ENCODE measurements around the gene ESPN.
"Not testable (repeated sequence)": the region's sequence is repeated elsewhere in the genome, so short reads cannot be mapped to it uniquely, and the experiment has no call there.

ESPN gene

GRCh38 chr1:6448749-6449631, 24.4 kb downstream of the ESPN start:
- peak in 1 of 5 donors; percentile 38 for DNase-seq

GRCh38 chr1:6450005-6450450, 25.5 kb downstream of the ESPN start:
- DNase-seq: no peak

DNA sequence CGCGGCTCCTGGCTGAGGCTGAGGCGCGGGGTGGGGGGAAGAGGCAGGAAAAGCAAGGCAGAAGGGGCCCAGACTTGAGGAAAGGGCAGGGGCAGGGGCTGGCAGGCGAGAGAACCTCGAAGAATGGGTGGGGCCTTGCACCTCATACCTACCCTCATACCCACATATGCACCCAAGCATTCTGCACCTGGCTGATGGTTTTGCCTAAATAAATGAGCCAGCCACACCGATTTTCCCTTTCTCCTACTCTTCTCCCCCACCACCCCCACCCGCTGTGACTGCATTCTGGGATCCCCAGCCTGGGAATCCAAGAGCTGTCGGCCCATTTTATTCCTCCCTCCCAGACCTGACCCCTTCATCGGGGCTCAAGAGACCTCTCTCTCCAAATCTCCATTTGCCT, 25.9 kb downstream of the ESPN start:
- not testable (repeated sequence) for DNase-seq

DNA sequence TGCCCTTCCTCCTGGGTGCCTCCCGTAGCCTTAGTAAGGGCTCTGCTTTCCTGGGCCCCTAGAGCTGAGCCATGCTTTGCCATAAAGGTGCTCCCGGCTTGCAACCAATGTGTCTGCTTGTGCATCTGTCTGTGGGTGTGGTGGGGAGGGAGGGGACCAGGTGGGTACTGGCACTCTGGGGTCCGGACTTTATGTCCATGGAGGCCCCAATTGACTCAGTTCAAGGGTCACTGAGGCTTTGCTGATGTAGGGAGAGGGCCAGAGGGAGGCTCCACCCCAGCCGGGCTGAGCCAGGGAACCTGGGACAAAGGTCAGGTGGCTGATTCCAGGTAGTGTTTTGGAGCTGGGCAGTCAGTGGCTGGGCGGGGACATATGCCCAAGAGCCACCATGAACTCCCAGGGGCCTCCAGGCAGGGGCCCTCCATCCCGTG, 26.4 kb downstream of the ESPN start:
- no peak for DNase-seq

GRCh38 chr1:6453895-6454855, 29.6 kb downstream of the ESPN start:
- DNase-seq: not testable (repeated sequence)

GRCh38 chr1:6454856-6455751, 30.5 kb downstream of the ESPN start:
- peak in 3 of 5 donors; percentile 15 to 51 (median 48) for DNase-seq

GRCh38 chr1:6455752-6456520, 31.4 kb downstream of the ESPN start:
- not testable (repeated sequence) for DNase-seq

DNA sequence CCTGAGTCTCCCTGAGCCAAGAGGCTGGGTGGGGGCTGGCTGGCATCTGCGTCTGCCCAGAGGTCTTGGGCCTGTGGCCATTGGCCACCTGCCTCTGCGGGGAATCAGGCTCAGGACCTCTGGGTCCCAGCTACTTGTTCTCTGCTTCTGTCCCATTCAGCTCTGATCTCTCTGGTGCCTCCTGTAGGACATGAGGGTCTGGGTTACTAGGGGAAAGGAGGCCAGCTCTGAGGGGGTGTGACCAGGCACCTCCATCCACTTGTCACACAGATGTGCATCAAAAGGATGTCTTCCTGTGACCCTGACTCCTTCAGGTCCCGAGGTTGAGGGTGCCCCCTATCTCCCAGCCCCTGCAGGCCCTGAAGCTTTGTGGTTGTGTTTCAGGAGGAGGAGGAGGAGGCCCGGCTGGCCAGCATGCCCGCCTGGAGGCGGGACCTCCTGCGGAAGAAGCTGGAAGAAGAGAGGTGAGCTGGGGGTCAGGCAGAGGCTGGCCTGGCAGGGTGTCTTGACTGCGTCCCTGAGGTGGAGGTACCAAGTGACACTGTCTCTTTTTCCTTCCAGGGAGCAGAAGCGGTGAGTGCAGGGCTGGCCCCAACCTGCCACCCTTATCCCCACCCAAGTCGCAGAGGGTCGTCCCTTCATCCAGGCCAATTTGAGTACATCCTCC, 32.4 kb downstream of the ESPN start:
- no peak for DNase-seq

GRCh38 chr1:6459850-6460265, 35.3 kb downstream of the ESPN start:
- DNase-seq: peak; percentile 45 to 75 (median 59)

GRCh38 chr1:6460301-6461050, 35.9 kb downstream of the ESPN start:
- peak; percentile 90 to 96 (median 92) for DNase-seq

DNA sequence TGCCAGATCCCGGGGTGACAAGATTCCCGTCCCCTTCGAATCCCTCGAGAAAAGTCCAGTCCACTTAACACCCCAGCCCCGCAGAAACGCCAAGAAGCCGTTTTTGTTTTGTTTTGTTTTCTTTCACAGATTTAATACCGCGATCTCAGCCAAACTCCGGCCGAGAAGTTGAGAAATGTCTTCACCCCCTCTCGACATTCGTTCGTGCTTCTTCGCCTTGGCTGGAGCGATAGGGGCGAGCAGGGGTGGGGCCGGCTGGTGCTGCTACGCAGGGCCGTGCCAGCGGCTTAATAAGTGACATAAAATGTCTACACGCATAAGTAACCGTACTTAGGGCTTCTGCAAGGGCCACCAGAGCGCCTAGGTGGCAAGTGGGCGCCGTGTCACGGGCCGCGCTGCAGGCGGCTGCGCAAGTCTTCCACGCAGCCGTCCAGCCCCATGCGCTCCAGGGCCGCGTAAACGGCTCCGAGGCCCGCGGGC, 36.5 kb downstream of the ESPN start:
- DNase-seq: no peak

DNA sequence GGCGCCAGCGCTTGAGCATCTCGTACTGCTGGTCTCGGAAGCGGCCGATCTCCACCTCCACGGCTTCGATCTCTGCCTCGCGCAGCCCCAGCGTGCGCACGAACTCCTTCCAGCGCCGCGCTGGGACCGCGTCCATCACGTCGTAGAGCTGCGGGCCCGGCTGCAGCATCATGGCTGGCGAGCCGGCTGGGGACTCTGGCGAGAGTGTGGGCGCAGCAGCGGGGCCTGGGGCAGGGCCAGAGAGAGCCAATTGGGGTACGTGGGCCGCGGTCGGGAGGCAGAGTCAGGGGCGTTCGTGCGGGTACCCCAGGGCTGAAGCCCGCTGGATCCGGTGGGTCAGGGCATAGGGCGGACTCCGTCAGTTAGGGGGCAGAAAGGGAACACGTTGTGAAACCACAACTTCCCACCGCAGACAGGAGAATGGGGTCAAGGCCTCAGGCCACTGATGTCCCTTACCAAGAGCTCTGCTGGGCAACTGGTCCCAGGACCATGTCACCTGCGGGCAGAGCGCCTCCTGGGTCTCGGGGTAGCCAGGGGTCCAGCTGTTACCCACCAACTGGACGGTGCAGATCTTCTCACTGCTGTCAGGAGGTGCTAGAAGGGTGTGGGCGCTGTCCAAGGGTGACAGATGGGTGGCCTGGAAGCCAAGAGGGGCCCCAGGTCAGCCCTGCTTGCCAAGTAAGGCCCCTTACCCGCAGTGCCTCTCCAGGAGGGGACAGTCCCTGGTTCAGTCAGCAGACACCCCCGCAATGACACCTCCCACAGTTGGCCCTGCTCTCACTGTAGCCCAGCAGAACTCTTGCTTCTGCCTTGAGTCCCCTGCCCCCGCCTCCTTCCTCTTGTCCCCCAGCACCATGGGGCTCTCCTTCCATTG, 37.2 kb downstream of the ESPN start:
- DNase-seq: no peak

DNA sequence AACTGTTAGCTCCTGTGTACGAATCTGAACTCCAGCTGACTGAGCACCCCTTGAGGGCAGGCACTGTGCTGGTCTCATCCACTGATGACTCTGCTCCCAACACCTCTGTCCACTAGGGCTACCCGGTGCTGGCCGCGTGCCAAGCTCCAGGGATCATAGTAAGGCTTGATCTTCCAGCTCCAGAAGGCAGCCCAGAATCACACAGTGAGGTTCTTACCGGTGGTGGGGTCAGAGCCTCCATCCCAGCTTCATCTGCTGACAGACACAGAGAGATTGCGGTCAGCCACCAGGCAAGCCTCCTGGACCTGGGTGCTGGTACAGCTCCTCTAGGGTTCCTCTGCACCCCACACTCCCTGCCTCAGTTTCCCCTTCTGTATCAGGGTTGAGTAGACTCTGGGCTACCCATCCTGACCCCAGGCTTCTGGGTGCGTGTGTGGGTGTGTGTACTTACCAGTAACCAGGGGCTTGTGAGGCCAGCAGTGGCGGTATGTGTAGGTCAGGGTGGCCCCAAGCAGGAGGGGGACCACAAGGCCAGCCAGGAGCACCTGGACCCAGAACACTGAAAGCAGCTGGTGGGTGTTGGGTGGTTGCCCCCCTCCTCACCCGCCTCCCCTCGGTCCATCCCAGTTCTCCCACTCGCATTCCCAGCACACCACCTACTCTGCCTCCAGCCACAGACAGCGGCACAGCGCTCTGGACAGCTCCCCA, 38.0 kb downstream of the ESPN start:
- no peak for DNase-seq

GRCh38 chr1:6463120-6463412, 38.5 kb downstream of the ESPN start:
- no peak for DNase-seq

GRCh38 chr1:6464514-6464836, 39.9 kb downstream of the ESPN start:
- peak in 1 of 5 donors; percentile 54 for DNase-seq

DNA sequence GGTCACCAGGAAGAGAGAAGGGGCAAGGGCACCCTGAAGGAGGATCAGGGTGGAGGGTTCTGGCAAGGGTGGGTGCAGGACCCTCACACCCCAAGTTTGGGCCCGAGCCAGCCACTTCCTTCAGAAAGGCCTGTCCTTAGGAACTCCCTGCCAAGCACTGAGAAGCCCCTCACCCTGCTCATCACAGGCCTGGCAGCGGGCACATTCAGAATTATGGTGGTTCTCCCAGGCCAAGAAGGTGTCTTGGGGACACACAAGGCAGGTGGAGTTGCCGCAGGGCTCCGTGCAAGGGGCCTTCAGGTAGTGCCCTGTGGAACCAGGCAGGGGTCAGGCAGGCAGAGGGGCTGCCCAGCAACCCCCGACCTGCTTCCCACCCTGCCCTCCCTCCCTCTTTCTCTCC, 40.3 kb downstream of the ESPN start:
- no peak for DNase-seq

DNA sequence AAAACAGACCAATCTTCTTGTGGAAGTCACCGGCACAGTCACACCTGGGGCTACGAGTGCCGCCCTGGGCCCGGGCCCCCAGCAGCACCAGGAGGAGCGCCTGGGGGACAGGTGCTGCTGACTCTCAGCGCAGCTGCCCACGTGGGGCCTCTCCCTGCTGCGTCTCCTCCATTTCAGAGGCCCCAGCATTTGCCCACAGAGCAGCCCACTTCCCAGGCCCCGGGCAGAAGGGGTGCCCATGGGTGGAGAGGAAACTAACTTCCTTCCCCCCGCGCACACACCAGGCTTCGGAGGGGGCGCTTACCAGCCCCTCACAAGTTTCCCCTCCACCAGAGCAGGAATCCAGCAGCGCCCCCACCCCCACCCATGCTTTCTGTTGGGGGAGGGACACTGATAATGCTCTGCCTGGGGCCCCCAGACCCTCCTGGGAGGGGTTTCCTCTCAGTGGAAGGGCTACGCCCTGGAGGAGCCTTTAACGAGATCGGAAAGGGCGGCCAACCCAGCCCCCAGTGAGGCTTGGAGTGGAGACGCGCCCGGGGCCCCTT, 41.0 kb downstream of the ESPN start:
- peak in 2 of 5 donors; percentile 47 to 52 for DNase-seq

- peak; percentile 53 to 61 (median 56) for DNase-seq
Measured at GRCh38 chr1:6466023-6466422, 41.4 kb downstream of the ESPN start, which contains the start of gene TNFRSF25. Gene TNFRSF25 (minus strand): TSS chr1:6466173. CDS start chr1:6466107, 66 bp downstream.
